H9 (cell line): Measurements from ENCODE around the gene ST7L. TPM values are rescaled to one million over a fixed set of nuclear protein-coding genes. Genes with fewer than 3 reads are reported as not detected.

Experiments used
- DNase-seq: peaks from one replicate; pipeline ENCODE4 v3.0.0-alpha.2; 2017
- H2AFZ ChIP-seq: one replicate; pipeline ENCODE4 v1.6.1; 2013; ENCODE audit warnings: mild to moderate bottlenecking, low read length, control low read depth, moderate library complexity
- H2AK5ac ChIP-seq: 2 replicates; pipeline ENCODE4 v1.6.1; 2013; ENCODE audit warnings: low read length, control low read depth, mixed read lengths; ENCODE audit not compliant: insufficient read length
- H2BK120ac ChIP-seq: one replicate; pipeline ENCODE4 v1.6.1; 2013; ENCODE audit warnings: low read depth, mild to moderate bottlenecking, low read length, control low read depth, inconsistent platforms; ENCODE audit not compliant: poor library complexity, severe bottlenecking
- H2BK12ac ChIP-seq: 2 replicates; pipeline ENCODE4 v1.6.1; 2013; ENCODE audit warnings: low read length, control low read depth, mixed read lengths, low read depth; ENCODE audit not compliant: insufficient read length
- H2BK15ac ChIP-seq: 2 replicates; pipeline ENCODE4 v1.6.1; 2013; ENCODE audit warnings: low read depth, low read length, control low read depth
- H2BK20ac ChIP-seq: one replicate; pipeline ENCODE4 v1.6.1; 2013; ENCODE audit warnings: low read depth, mild to moderate bottlenecking, low read length, control low read depth, inconsistent platforms; ENCODE audit not compliant: poor library complexity, severe bottlenecking
- H2BK5ac ChIP-seq: 2 replicates; pipeline ENCODE4 v1.6.1; 2013; ENCODE audit warnings: low read length, control low read depth, mixed read lengths; ENCODE audit not compliant: insufficient read length
- H3K14ac ChIP-seq: 2 replicates; pipeline ENCODE4 v1.6.1; 2013; ENCODE audit warnings: low read length, control low read depth; ENCODE audit not compliant: insufficient read depth
- H3K18ac ChIP-seq: 2 replicates; pipeline ENCODE4 v1.6.1; 2013; ENCODE audit warnings: low read depth, mild to moderate bottlenecking, mixed read lengths, low read length, control low read depth; ENCODE audit not compliant: insufficient read length
- H3K23ac ChIP-seq: 2 replicates; pipeline ENCODE4 v1.6.1; 2013; ENCODE audit warnings: low read length, control low read depth, mixed read lengths, low read depth; ENCODE audit not compliant: insufficient read length
- H3K23me2 ChIP-seq: 2 replicates; pipeline ENCODE4 v1.6.1; 2013; ENCODE audit warnings: low read depth, mild to moderate bottlenecking, mixed read lengths, low read length, control low read depth; ENCODE audit not compliant: insufficient read length, poor library complexity, severe bottlenecking
- H3K27ac ChIP-seq: 2 replicates; pipeline ENCODE4 v1.5.1; 2013; ENCODE audit warnings: low read length, control low read depth, mixed read lengths, low read depth; ENCODE audit not compliant: insufficient read length
- H3K27me3 ChIP-seq: 2 replicates; pipeline ENCODE4 v1.6.1; 2013; ENCODE audit warnings: low read length, control low read depth, inconsistent platforms; ENCODE audit not compliant: insufficient read depth
- H3K4ac ChIP-seq: 2 replicates; pipeline ENCODE4 v1.6.1; 2013; ENCODE audit warnings: low read depth, mild to moderate bottlenecking, control low read depth, inconsistent platforms, low read length, moderate library complexity
- H3K4me1 ChIP-seq: 2 replicates; pipeline ENCODE4 v1.6.1; 2013; ENCODE audit warnings: low read length, control low read depth, inconsistent platforms; ENCODE audit not compliant: insufficient read depth
- H3K4me2 ChIP-seq: 2 replicates; pipeline ENCODE4 v1.6.1; 2013; ENCODE audit warnings: low read length, control low read depth, mixed read lengths; ENCODE audit not compliant: insufficient read length, insufficient read depth
- H3K56ac ChIP-seq: 2 replicates; pipeline ENCODE4 v1.6.1; 2013; ENCODE audit warnings: low read depth, mild to moderate bottlenecking, mixed read lengths, low read length, control low read depth; ENCODE audit not compliant: insufficient read length
- H3K79me1 ChIP-seq: 2 replicates; pipeline ENCODE4 v1.6.1; 2013; ENCODE audit warnings: low read depth, mild to moderate bottlenecking, moderate library complexity, low read length, control low read depth, inconsistent platforms; ENCODE audit not compliant: insufficient read depth, poor library complexity, severe bottlenecking
- H3K79me2 ChIP-seq: 2 replicates; pipeline ENCODE4 v1.6.1; 2013; ENCODE audit warnings: low read length, control low read depth, inconsistent platforms; ENCODE audit not compliant: insufficient read depth
- H3K9ac ChIP-seq: 2 replicates; pipeline ENCODE4 v1.6.1; 2013; ENCODE audit warnings: low read length, control low read depth, mixed read lengths; ENCODE audit not compliant: insufficient read length; ENCODE audit errors: extremely low read depth
- H3K9me3 ChIP-seq: one replicate; pipeline ENCODE4 v1.6.1; 2013; ENCODE audit warnings: low read depth, low read length, inconsistent platforms; ENCODE audit not compliant: control insufficient read depth
- H3T11ph ChIP-seq: one replicate; pipeline ENCODE4 v1.6.1; 2013; ENCODE audit warnings: mild to moderate bottlenecking, low read length, control low read depth, inconsistent platforms
- H4K20me1 ChIP-seq: one replicate; pipeline ENCODE4 v1.6.1; 2013; ENCODE audit not compliant: control insufficient read depth, insufficient read length, insufficient read depth
- H4K5ac ChIP-seq: 2 replicates; pipeline ENCODE4 v1.6.1; 2013; ENCODE audit warnings: low read depth, mild to moderate bottlenecking, mixed read lengths, low read length, control low read depth; ENCODE audit not compliant: insufficient read length
- H4K8ac ChIP-seq: replicated peaks from 2 replicates; pipeline ENCODE4 v1.6.1; 2013; ENCODE audit warnings: low read length, control low read depth, mixed read lengths, low read depth; ENCODE audit not compliant: insufficient read length
- H4K91ac ChIP-seq: 2 replicates; pipeline ENCODE4 v1.6.1; 2013; ENCODE audit warnings: low read depth, mild to moderate bottlenecking, moderate library complexity, mixed read lengths, low read length, control low read depth; ENCODE audit not compliant: insufficient read length
- H3K27ac Mint-ChIP-seq, 3 experiments: 2 replicates in 2 of 3; 3 replicates in 1 of 3; pipeline ENCODE4 v1.8.0; 2020 to 2021; ENCODE audit warnings: mixed read lengths in 3 of 3, mild to moderate bottlenecking in 1 of 3, moderate library complexity in 1 of 3
- H3K27me3 Mint-ChIP-seq: 2 replicates; pipeline ENCODE4 v1.8.0; 2021; ENCODE audit warnings: low read depth, mild to moderate bottlenecking, moderate library complexity, mixed read lengths
- H3K36me3 Mint-ChIP-seq, 3 experiments: 2 replicates in 2 of 3; 3 replicates in 1 of 3; pipeline ENCODE4 v1.8.0; 2020 to 2021; ENCODE audit warnings: low read depth in 3 of 3, mixed read lengths in 3 of 3; ENCODE audit not compliant: insufficient read depth in 1 of 3
- H3K4me1 Mint-ChIP-seq, 2 experiments: 2 replicates each; pipeline ENCODE4 v1.8.0; 2020; ENCODE audit warnings: mixed read lengths in 2 of 2
- H3K4me3 Mint-ChIP-seq, 2 experiments: 2 replicates in 1 of 2; 3 replicates in 1 of 2; pipeline ENCODE4 v1.8.0; 2020 to 2021; ENCODE audit warnings: mild to moderate bottlenecking in 2 of 2, mixed read lengths in 2 of 2, moderate library complexity in 1 of 2
- H3K9me3 Mint-ChIP-seq, 2 experiments: 2 replicates in 1 of 2; 3 replicates in 1 of 2; pipeline ENCODE4 v1.8.0; 2020; ENCODE audit warnings: mild to moderate bottlenecking in 2 of 2, mixed read lengths in 2 of 2, moderate library complexity in 1 of 2
- WGBS: extraction: QIAGEN DNeasy Blood & Tissue Kit; methylation state at CpG from one replicate; pipeline ENCODE4 v1.1.7; 2013; ENCODE audit warnings: missing lambda C conversion rate, low lambda C conversion rate, mixed read lengths; ENCODE audit not compliant: insufficient read length; ENCODE audit errors: extremely low coverage; 5-methylcytosine and 5-hydroxymethylcytosine counted together
- total RNA-seq: library from RNA; stranded (reverse); gene quantifications from 2 replicates; pipeline ENCODE4 v1.2.1, GENCODE V29; 2021
- TF ChIP-seq, protein P1 (sequence below): fragments of 200-600 bp; sonication (generic); conservative IDR thresholded peaks from 3 replicates; pipeline ENCODE4 v1.8.0; 2021; ENCODE audit warnings: antibody characterized with exemption, mild to moderate bottlenecking

Gene ST7L
- total RNA-seq, 1 experiment from 2014 or later: 16.0 TPM

DNA sequence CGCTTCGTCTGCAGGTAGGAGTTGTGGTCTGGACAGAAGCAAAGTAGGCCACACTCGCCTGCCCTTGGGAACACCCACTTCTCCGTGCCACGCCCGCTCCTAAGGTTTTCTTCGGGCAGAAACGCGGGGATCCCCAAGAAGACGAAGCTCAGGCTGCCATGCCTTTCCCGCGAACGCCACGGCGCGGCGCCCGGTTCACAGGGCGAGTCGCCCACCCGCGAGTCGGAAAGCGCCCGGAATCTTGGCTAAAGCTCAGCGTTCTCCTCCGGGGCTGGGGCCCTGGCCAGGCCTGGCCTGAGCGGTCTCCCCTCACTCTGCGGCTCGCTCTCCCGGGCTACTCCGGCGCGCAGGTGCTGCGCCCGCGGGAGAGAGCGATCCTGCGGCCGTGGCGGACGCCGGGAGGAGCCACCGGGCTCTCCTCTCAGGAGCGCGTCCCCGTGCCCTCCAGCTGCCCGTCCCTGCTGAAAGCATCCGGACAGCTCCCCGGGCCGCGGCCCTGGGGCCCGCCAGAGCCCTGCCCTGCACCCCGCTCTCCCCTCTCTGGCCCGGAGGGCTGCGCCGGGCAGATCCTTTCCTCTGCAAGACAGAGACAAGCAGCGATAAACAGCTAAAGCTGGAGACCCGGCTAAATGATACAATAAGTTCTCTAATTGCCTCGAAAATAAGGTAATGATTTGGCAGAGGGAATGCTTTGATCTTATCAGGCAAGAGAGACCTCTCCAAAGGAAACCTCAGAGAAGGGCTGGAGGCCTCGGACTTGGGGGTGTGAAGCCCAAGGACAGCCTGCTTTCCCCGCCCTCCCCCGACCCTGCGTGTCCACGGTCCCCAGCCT lies 116.9 kb downstream of the ST7L start:
- Histone ChIP-seq H3K23me2 (peaks cover 9% of the 10 kb centered on the region), H2BK12ac (no peak overlapping the region), H2BK5ac (no peak overlapping the region), H3K79me2 (no peaks in the 10 kb centered on the region), H3K18ac (no peak overlapping the region), H3K56ac (no peak overlapping the region), H3K27ac (no peak overlapping the region), H4K5ac (no peak overlapping the region), H3K14ac (no peak overlapping the region), H3K79me1 (no peaks in the 10 kb centered on the region), H3K9ac (no peak overlapping the region), H3K4me1 (no peaks in the 10 kb centered on the region), H3K23ac (no peak overlapping the region), H3K4ac (no peak overlapping the region), H2BK20ac (no peak overlapping the region), H3K9me3 (no peaks in the 10 kb centered on the region), H2BK15ac (no peak overlapping the region; the same call in 1 of the 2 replicates), H2BK120ac (no peak overlapping the region), H4K91ac (no peak overlapping the region), H2AFZ (no peak overlapping the region), H3K27me3 (peaks cover 30% of the 10 kb centered on the region), H4K20me1 (no peaks in the 10 kb centered on the region), H3T11ph (no peak overlapping the region), H4K8ac (no peak overlapping the region), H2AK5ac (no peak overlapping the region), H3K4me2 (peak overlapping the region; percentile 77)
- no peaks in the 10 kb centered on the region for H3K36me3 Mint-ChIP-seq
- TF ChIP-seq, protein P1, sequence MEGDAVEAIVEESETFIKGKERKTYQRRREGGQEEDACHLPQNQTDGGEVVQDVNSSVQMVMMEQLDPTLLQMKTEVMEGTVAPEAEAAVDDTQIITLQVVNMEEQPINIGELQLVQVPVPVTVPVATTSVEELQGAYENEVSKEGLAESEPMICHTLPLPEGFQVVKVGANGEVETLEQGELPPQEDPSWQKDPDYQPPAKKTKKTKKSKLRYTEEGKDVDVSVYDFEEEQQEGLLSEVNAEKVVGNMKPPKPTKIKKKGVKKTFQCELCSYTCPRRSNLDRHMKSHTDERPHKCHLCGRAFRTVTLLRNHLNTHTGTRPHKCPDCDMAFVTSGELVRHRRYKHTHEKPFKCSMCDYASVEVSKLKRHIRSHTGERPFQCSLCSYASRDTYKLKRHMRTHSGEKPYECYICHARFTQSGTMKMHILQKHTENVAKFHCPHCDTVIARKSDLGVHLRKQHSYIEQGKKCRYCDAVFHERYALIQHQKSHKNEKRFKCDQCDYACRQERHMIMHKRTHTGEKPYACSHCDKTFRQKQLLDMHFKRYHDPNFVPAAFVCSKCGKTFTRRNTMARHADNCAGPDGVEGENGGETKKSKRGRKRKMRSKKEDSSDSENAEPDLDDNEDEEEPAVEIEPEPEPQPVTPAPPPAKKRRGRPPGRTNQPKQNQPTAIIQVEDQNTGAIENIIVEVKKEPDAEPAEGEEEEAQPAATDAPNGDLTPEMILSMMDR: peak; percentile 47
- no peak overlapping the region for H3K27ac Mint-ChIP-seq
- peak; percentile 51 for DNase-seq
- peaks cover 91% of the 10 kb centered on the region for H3K27me3 Mint-ChIP-seq
- no peaks in the 10 kb centered on the region; a peak in 1 of 5 replicates for H3K9me3 Mint-ChIP-seq
- H3K4me3 Mint-ChIP-seq: peak overlapping the region; percentile 57 to 78
- H3K4me1 Mint-ChIP-seq: peaks cover 12 to 36% of the 10 kb centered on the region in 2 experiments
- WGBS: no CpG with 5 or more reads among the region's 65 CpGs
